ENCODE measurements around the gene CYP24A1.

GRCh38 chr20:54153041-54153327 lies 20.8 kb downstream of the CYP24A1 start:
- TF ChIP-seq POLR2AphosphoS5 (IDR thresholded peaks at IDR 0.05; ENCODE audit: insufficient read depth in 1 of 2, low read depth in 1 of 2) (no peak), CTCF (IDR thresholded peaks at IDR 0.05) (no peak), POLR2A (IDR thresholded peaks at IDR 0.05) (no peak)
